Measurements from ENCODE around the gene MKLN1.

DNA sequence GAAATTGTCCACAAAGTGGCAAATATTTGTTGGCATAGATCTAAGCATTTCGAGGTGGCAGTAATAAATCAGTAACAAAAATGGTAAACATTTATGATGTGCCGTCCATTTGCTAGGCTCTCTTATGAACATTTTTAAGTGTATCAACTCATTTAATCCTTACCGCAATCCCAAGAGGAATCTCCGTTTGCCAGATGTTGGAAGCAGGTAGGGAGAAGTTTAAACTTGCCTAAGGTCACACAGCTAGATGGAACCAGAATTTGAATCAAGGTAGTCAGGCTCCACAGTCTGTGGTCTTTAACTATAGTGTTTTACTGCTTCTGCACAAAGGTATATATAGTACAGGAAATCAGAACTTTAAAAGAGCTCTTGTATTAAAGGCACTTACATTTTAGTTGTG is 2.6 kb downstream of the MKLN1 start:
- TF ChIP-seq EP300 (IDR thresholded peaks at IDR 0.05) (no peak), POLR2AphosphoS5 (IDR thresholded peaks at IDR 0.05) (no peak), POLR2A (IDR thresholded peaks at IDR 0.05) (no peak)
- TF ChIP-seq, protein P1, sequence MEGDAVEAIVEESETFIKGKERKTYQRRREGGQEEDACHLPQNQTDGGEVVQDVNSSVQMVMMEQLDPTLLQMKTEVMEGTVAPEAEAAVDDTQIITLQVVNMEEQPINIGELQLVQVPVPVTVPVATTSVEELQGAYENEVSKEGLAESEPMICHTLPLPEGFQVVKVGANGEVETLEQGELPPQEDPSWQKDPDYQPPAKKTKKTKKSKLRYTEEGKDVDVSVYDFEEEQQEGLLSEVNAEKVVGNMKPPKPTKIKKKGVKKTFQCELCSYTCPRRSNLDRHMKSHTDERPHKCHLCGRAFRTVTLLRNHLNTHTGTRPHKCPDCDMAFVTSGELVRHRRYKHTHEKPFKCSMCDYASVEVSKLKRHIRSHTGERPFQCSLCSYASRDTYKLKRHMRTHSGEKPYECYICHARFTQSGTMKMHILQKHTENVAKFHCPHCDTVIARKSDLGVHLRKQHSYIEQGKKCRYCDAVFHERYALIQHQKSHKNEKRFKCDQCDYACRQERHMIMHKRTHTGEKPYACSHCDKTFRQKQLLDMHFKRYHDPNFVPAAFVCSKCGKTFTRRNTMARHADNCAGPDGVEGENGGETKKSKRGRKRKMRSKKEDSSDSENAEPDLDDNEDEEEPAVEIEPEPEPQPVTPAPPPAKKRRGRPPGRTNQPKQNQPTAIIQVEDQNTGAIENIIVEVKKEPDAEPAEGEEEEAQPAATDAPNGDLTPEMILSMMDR (IDR thresholded peaks at IDR 0.05) = no peak
